Osteoblast (primary cell): ENCODE data around the gene EFCAB8. TPM values are rescaled to one million over a fixed set of nuclear protein-coding genes. Genes with fewer than 3 reads are reported as not detected.
"Not testable (repeated sequence)": the region's sequence is repeated elsewhere in the genome, so short reads cannot be mapped to it uniquely, and the experiment has no call there.

ENCODE experiments used
- DNase-seq: peaks from one replicate; pipeline ENCODE4 v3.0.0; 2011; ENCODE audit warnings: low spot score, mixed read lengths; ENCODE audit not compliant: insufficient read length; ENCODE audit errors: missing footprints
- H2AFZ ChIP-seq: 2 replicates; pipeline ENCODE4 v1.6.0; 2011; ENCODE audit warnings: mild to moderate bottlenecking, low read length
- H3K27ac ChIP-seq: 2 replicates; pipeline ENCODE4 v1.5.1; 2011; ENCODE audit warnings: mild to moderate bottlenecking, low read depth, low read length, moderate library complexity
- H3K27me3 ChIP-seq: 2 replicates; pipeline ENCODE4 v1.6.0; 2012; ENCODE audit warnings: mild to moderate bottlenecking, control low read depth, inconsistent platforms, low read length, moderate library complexity; ENCODE audit not compliant: insufficient read depth
- H3K36me3 ChIP-seq: 2 replicates; pipeline ENCODE4 v1.5.1; 2011; ENCODE audit warnings: mild to moderate bottlenecking, low read length, control low read depth, moderate library complexity; ENCODE audit not compliant: insufficient read depth
- H3K4me1 ChIP-seq: 2 replicates; pipeline ENCODE4 v1.5.1; 2011; ENCODE audit warnings: mild to moderate bottlenecking, low read length, control low read depth, moderate library complexity; ENCODE audit not compliant: insufficient read depth
- H3K4me2 ChIP-seq: 2 replicates; pipeline ENCODE4 v1.6.0; 2011; ENCODE audit warnings: mild to moderate bottlenecking, low read length; ENCODE audit not compliant: insufficient read depth
- H3K4me3 ChIP-seq: fragments of 200-600 bp; sonication (generic); 3 replicates; pipeline ENCODE4 v1.5.1; 2012; ENCODE audit warnings: mild to moderate bottlenecking, low read length, inconsistent platforms; ENCODE audit not compliant: insufficient read depth
- H3K79me2 ChIP-seq: 2 replicates; pipeline ENCODE4 v1.6.0; 2012; ENCODE audit warnings: mild to moderate bottlenecking, low read length, control low read depth, inconsistent platforms; ENCODE audit not compliant: insufficient read depth
- H3K9me3 ChIP-seq: 2 replicates; pipeline ENCODE4 v1.5.1; 2011; ENCODE audit warnings: low read depth, low read length, control low read depth
- H4K20me1 ChIP-seq: 2 replicates; pipeline ENCODE4 v1.6.0; 2012; ENCODE audit warnings: mild to moderate bottlenecking, low read length, control low read depth; ENCODE audit not compliant: insufficient read depth
- CTCF ChIP-seq: IDR thresholded peaks from 2 replicates; pipeline ENCODE4 v1.5.1; 2011; ENCODE audit warnings: mild to moderate bottlenecking, low read depth, low read length, moderate library complexity; ENCODE audit errors: extremely low read depth
- total RNA-seq: library from RNA; depleted of rRNA; stranded (reverse); fragments of >200 nt; gene quantifications from 2 replicates; pipeline ENCODE4 v1.2.3, GENCODE V29; 2012

Gene EFCAB8
- total RNA-seq, 1 donor: 1.4 TPM

GRCh38 chr20:32858189-32858588 is 534 bp upstream of the EFCAB8 start:
- Histone ChIP-seq H3K79me2 (peaks cover 6% of the 10 kb centered on the region), H3K27ac (no peak overlapping the region), H3K4me2 (no peak overlapping the region), H3K36me3 (peaks cover 30% of the 10 kb centered on the region), H3K27me3 (no peaks in the 10 kb centered on the region), H4K20me1 (no peaks in the 10 kb centered on the region), H3K4me3 (no peak overlapping the region), H2AFZ (no peak overlapping the region), H3K9me3 (no peaks in the 10 kb centered on the region), H3K4me1 (no peaks in the 10 kb centered on the region)
- no peak for TF ChIP-seq CTCF
- no peak for DNase-seq

GRCh38 chr20:32861446-32861845 is 2.7 kb downstream of the EFCAB8 start:
- Histone ChIP-seq H4K20me1 (no peaks in the 10 kb centered on the region), H3K4me1 (no peaks in the 10 kb centered on the region), H3K9me3 (no peaks in the 10 kb centered on the region), H2AFZ (no peak overlapping the region), H3K36me3 (peaks cover 10% of the 10 kb centered on the region), H3K27me3 (no peaks in the 10 kb centered on the region), H3K4me3 (no peak overlapping the region), H3K27ac (no peak overlapping the region), H3K4me2 (no peak overlapping the region), H3K79me2 (no peaks in the 10 kb centered on the region)
- DNase-seq: no peak
- no peak for TF ChIP-seq CTCF

GRCh38 chr20:32869562-32869961 is 10.8 kb downstream of the EFCAB8 start:
- Histone ChIP-seq H3K4me2 (no peak overlapping the region), H3K4me1 (no peaks in the 10 kb centered on the region), H3K4me3 (no peak overlapping the region), H3K27me3 (no peaks in the 10 kb centered on the region), H4K20me1 (no peaks in the 10 kb centered on the region), H2AFZ (no peak overlapping the region), H3K27ac (no peak overlapping the region), H3K36me3 (no peaks in the 10 kb centered on the region), H3K79me2 (no peaks in the 10 kb centered on the region), H3K9me3 (no peaks in the 10 kb centered on the region)
- no peak for TF ChIP-seq CTCF
- no peak for DNase-seq

- H3K4me3 ChIP-seq, H4K20me1 ChIP-seq, H3K79me2 ChIP-seq, H3K4me1 ChIP-seq, H3K36me3 ChIP-seq, H3K4me2 ChIP-seq, H2AFZ ChIP-seq, DNase-seq, H3K9me3 ChIP-seq, H3K27me3 ChIP-seq, H3K27ac ChIP-seq: not testable (repeated sequence)
These were observed 11.8 kb downstream of the EFCAB8 start for GRCh38 chr20:32870526-32870925.

GRCh38 chr20:32870985-32871384 is 12.3 kb downstream of the EFCAB8 start:
- TF ChIP-seq CTCF: no peak
- Histone ChIP-seq H2AFZ (no peak overlapping the region), H3K79me2 (no peaks in the 10 kb centered on the region), H3K27me3 (no peaks in the 10 kb centered on the region), H3K4me2 (no peak overlapping the region), H3K27ac (no peak overlapping the region), H3K9me3 (no peaks in the 10 kb centered on the region), H3K4me1 (no peaks in the 10 kb centered on the region), H4K20me1 (no peaks in the 10 kb centered on the region), H3K4me3 (no peak overlapping the region), H3K36me3 (no peaks in the 10 kb centered on the region)
- DNase-seq: no peak
